HT1080 (cell line): ENCODE measurements around the gene CRTC3. TPM values are rescaled to one million over a fixed set of nuclear protein-coding genes. Genes with fewer than 3 reads are reported as not detected.
"Not testable (repeated sequence)": the region's sequence is repeated elsewhere in the genome, so short reads cannot be mapped to it uniquely, and the experiment has no call there.

Experiments used
- DNase-seq: peaks from one replicate; pipeline ENCODE4 v3.0.0-alpha.2; 2015; ENCODE audit warnings: low read depth
- total RNA-seq: library from RNA; depleted of rRNA; stranded (reverse); fragments of >200 nt; shearing (Covaris generic); gene quantifications from 2 replicates; pipeline ENCODE4 v1.2.3, GENCODE V29; 2014

The CRTC3 gene
- total RNA-seq, 1 experiment from 2014 or later: 10.4 TPM

- no peak for DNase-seq
Observed at GRCh38 chr15:90620379-90621067, 90.8 kb downstream of the CRTC3 start.

- DNase-seq: no peak
Observed at GRCh38 chr15:90623854-90624253, 94.1 kb downstream of the CRTC3 start.

DNA sequence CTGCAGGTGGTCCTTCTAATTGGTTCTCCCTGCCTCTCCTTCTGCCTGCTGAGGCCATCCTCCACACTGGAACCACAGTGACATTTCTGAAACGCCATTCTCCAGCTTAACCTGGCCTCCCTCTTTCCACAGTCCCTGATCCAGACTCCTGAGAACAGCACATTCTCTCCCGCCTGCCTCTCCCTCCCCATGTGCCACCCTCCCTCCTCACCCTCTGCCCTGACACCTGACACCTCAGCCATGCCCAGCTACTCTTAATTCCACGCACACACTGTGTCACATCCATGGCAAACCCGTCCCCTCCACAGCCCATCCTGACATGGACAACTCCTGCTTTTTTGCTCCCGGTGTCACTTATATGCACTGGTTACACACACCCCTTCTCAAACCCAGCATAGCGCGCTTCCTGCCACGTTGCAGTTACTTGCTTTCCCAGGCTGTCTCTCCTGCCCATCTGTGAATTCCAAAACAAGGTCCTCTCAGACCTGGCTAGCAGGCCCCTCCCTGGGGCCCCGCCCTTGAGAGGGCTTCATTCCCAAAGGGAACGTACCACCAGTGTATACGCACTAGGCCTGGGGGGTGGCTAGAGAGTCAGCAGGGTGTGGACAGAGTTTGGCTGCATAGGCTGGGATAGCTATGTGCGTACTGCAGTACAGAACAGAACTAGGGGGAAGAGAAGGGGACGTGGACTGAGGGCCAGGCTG is 94.7 kb downstream of the CRTC3 start:
- DNase-seq: no peak

DNA sequence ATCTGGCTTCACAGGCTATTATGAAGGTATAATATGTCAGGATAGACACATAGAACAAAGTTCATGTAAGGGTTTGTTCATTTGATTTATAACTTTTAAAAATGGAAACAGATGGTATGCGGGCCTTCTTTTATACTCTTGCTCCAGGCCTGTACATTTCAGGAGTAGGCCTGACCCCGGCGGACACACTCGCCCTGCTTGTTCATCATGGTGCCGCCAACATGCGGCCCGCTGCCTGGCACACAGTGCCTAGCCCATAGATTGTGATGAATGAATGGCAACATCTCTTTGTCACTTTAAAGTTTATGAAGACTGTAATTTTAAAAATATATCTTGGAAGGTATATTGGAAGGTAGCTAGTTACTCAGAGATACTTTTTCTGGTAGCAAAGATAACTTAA is 95.3 kb downstream of the CRTC3 start:
- no peak for DNase-seq

GRCh38 chr15:90629217-90629616 is 99.5 kb downstream of the CRTC3 start:
- no peak for DNase-seq

DNA sequence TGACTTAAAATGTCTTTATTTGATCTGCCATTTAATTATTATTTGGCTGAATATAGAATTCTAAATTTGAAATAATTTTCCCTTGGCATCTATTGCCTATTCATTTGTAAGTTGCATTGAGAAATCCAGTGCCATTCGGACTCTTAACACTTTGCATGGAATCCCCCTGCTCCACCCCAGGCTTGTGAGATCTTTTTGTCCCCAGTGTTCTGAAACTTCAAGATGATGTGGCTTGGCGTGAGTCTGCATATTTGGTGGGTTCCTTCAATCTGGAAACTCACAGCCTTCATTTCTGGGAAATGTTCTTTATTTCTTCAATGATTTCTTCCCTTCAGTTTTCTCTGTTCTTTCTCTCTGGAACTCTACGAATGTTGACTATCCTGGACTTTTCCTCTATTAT is 103.6 kb downstream of the CRTC3 start:
- no peak for DNase-seq

GRCh38 chr15:90636993-90637392 is 107.3 kb downstream of the CRTC3 start:
- not testable (repeated sequence) for DNase-seq

- no peak for DNase-seq
Observed at GRCh38 chr15:90637693-90638092, 108.0 kb downstream of the CRTC3 start.

DNA sequence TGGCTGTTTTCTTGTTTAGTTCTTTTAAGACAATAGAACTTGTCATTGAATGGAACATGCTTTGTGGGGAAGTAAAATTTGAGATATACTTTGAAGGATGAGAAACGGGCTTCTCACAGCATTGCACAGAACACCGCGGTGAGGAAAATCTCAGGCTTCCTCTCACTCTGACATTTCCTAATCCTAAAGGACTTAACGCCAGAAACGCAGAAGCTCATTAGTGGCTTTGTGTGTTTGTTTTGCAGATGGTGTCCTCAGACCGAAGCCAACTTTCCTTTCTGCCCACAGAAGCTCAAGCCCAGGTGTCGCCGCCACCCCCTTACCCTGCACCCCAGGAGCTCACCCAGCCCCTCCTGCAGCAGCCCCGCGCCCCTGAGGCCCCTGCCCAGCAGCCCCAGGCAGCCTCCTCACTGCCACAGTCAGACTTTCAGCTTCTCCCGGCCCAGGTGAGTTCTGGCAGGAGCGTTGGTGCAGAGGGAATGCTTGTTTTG is 108.5 kb downstream of the CRTC3 start:
- DNase-seq: no peak

- DNase-seq: no peak
Observed at GRCh38 chr15:90638963-90639362, 109.2 kb downstream of the CRTC3 start.

DNA sequence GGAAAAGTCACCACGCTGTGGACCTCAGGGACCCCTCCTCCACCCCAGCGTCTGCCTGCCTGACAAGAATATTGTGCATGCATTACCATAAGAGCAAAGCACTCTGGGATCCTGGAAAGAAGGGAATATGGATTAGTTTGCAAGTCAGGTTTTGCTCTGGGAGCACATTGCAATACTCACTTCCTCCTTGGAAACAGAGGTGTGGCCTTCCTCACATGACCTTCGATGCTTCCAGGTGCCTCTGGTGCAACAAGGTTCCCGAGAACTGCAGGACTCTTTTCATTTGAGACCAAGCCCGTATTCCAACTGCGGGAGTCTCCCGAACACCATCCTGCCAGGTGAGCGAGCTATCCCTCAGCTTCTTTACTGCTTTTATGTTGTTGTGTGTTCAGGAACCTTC is 111.1 kb downstream of the CRTC3 start:
- DNase-seq: no peak

GRCh38 chr15:90641581-90642463 is 112.1 kb downstream of the CRTC3 start:
- DNase-seq: no peak

GRCh38 chr15:90642464-90643300 is 113.0 kb downstream of the CRTC3 start:
- DNase-seq: no peak

DNA sequence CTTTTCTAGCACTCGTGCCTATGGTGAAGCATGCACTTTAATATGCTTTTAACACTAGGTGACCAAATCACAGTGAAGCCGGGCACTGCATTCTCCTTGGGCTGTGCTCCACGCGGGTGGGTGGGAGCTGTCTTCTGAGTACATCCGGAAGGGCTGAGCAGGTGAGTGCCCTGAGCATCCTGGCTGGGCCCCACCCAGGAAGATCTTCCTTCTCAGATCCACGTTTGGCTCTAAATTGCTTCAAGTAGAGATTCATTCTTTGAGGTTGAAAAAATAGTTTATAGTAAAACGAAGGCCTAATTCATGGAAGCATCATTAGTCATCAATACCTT is 113.5 kb downstream of the CRTC3 start:
- DNase-seq: no peak

GRCh38 chr15:90644526-90644925 is 114.8 kb downstream of the CRTC3 start:
- DNase-seq: no peak

DNA sequence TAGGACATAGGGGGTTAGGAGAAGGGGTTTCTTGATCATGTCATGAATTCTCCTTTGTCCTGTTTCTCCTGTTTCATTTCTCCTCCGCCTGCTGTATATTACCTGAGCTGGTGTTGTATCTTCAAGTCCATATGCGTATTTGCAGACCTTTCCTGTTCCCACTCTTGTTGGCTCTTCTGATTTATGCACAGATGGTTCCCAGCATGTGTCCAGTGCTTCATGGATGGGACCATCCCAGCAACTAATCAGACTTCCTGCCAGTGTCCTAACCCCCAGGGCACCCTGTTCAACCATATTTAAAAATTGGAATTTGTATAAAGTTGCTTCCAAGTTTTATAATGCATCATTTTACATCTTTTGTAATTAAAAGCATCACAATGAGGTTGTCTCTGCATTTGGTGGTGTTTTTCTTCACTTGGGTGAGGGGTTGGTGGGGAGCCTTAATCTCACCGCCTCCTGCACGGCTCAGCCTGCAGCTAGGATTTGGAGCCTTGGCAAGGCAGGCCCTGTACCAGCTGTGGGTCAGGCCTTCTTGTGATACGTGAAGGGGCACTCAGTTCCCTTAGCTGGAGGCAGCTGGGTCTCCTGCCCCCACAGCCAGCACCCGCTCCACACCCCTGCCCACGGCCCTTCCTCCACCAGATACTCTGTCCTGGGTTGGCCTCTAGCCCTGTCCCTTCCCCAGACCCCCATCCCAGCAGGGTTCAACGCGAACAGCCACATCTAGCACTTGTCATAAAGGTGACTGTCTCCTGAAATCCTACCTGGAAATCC is 115.4 kb downstream of the CRTC3 start:
- no peak for DNase-seq

DNA sequence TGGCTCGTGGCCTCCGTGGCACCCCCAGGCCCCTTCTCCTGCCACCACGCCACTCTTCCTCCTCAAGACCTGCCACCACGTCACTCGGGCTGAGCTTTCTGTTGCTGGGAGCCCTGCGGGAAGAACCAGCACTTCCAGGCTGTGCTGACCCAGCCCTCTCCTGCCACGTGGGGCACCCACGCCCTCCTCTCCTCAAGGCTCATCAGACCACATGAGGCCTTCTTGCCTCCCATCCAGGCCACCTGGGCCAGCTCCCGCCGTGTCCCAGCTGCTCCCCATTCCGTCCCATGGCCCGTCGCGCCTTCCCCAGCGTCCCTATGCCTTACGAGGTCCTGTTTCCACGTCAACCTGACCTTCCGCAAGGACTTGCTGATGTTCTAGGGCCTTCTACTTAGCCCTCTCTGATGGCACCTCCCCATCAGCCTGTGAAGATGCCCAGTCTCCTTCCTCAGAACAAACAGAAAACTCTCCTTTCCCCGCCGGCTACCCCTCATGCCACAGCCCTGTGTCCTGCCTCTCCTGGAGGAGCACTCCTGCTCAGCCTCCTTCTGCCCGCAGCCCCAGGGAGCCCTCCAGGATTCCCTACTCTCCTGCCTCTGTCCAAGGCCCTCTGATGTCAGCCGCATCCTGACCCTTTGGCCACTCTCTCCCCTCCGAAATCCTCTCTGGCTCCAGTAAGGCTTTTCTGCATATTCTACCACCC is 116.3 kb downstream of the CRTC3 start:
- no peak for DNase-seq

DNA sequence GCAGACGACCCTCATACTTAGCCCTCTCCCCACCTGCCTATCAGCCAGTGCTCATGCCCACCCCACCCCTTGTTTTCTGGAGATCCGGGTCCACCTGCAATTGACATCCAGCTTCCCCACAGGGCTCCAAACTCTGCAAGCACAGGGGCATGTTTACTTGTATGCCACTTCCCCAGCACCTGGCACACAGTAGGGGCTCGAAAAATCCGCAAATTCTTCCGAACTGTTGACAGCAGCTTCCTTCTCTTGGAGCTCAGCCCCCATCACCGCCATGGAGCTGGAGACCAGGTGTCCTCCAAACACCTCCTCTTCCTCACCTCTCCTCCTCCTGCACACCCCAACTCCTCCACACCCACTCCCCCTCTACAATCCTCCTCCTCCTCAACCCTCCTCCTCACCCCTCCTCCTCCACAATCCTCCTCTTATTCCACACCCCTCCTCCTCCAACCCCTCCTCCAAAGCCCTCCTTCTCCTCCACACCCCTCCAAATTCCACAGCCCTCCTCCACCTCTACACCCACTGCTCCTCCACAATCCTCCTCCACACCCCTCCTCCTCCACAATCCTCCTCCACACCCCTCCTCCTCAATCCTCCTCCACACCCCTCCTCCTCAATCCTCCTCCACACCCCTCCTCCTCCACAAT is 117.1 kb downstream of the CRTC3 start:
- DNase-seq: no peak

DNA sequence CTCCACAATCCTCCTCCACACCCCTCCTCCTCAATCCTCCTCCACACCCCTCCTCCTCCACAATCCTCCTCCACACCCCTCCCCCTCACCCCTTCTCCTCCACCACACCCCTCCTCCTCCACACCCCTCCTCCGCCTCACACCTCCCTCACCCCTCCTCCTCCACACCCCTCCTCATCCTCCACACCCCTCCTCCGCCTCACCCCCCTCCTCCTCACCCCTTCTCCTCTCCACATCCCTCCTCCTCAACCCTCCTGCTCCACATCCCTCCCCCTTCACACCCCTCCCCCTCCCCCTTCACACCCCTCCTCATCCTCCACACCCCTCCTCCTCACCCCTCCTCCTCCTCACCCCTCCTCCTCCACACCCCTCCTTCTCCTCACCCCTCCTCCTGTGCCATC is 117.6 kb downstream of the CRTC3 start:
- DNase-seq: no peak
